ENCODE results near the gene GCN1. TPM values are rescaled to one million over a fixed set of nuclear protein-coding genes. Genes with fewer than 3 reads are reported as not detected.

The GCN1 gene
- polyA plus RNA-seq, 1 donor (not counting 4 experiments of a cell fraction or from before 2014, with no cell fraction given) = 34.1 TPM

DNA sequence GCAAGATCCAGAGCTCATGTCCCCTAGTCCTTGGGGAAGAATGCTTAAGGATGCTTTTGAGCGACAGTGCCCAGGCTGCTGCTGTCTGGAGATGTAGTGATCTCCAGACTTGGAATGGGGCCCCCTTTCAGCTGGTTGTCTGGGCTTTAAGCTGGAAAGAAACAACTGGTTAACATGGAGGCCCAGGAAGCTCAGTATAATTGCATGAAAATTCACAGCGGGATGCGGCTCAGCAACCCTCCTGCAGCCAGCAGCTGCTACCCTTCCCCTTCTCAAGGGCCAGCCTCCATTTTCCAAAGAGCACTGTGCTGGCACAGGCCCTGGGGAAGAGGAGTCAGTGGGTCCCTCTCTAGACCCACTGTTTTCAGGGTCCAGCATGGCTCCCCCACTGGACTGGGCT is 104.3 kb downstream of the GCN1 start:
- H3K79me2 ChIP-seq (ENCODE audit: control insufficient read depth, insufficient read depth, low read length) = no peaks in the 10 kb centered on the region
- H3K9ac ChIP-seq (ENCODE audit: control insufficient read depth, extremely low read depth, insufficient read depth, low read length) = no peak overlapping the region
- no peak for DNase-seq (ENCODE audit: low read depth, low spot score)
- peaks cover 3% of the 10 kb centered on the region for H4K20me1 ChIP-seq (ENCODE audit: control insufficient read depth, extremely low read depth, insufficient read depth, low read length)
- H3K36me3 ChIP-seq (ENCODE audit: control insufficient read depth in 2 of 2, extremely low read depth in 1 of 2, insufficient read depth in 2 of 2, low read length in 2 of 2) = peaks cover 8 to 15% of the 10 kb centered on the region in 2 experiments
- no peak overlapping the region for H2AFZ ChIP-seq (ENCODE audit: control insufficient read depth, low read length)
- no peak for FAIRE-seq
- dilution Hi-C loops (cut with MboI; ENCODE audit: extremely low pct_ligation_motif_present, low sequenced_read_pairs) = no loop called here
- no peak for TF ChIP-seq EZH2 (IDR thresholded peaks at IDR 0.05; ENCODE audit: low read length)
- TF ChIP-seq, protein P1, sequence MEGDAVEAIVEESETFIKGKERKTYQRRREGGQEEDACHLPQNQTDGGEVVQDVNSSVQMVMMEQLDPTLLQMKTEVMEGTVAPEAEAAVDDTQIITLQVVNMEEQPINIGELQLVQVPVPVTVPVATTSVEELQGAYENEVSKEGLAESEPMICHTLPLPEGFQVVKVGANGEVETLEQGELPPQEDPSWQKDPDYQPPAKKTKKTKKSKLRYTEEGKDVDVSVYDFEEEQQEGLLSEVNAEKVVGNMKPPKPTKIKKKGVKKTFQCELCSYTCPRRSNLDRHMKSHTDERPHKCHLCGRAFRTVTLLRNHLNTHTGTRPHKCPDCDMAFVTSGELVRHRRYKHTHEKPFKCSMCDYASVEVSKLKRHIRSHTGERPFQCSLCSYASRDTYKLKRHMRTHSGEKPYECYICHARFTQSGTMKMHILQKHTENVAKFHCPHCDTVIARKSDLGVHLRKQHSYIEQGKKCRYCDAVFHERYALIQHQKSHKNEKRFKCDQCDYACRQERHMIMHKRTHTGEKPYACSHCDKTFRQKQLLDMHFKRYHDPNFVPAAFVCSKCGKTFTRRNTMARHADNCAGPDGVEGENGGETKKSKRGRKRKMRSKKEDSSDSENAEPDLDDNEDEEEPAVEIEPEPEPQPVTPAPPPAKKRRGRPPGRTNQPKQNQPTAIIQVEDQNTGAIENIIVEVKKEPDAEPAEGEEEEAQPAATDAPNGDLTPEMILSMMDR (optimal IDR thresholded peaks at IDR 0.05 in 1 of 3, IDR thresholded peaks at IDR 0.05 in 1 of 3, conservative IDR thresholded peaks at IDR 0.05 in 1 of 3; ENCODE audit: extremely low read depth in 1 of 3, insufficient read depth in 2 of 3, low read length in 3 of 3) = no peak
- no peak overlapping the region for H3K27ac ChIP-seq (ENCODE audit: control insufficient read depth, insufficient read depth, low read length)
- no peaks in the 10 kb centered on the region for H3K9me1 ChIP-seq (ENCODE audit: control insufficient read depth, extremely low read depth, insufficient read depth, low read length)
- no peak overlapping the region for H3K4me3 ChIP-seq (ENCODE audit: control insufficient read depth in 2 of 3, extremely low read depth in 1 of 3, insufficient read depth in 2 of 3, low read depth in 1 of 3, low read length in 3 of 3)
- H3K9me3 ChIP-seq (ENCODE audit: control insufficient read depth, low read depth, low read length) = no peaks in the 10 kb centered on the region
- H3K4me2 ChIP-seq (ENCODE audit: control insufficient read depth, extremely low read depth, insufficient read depth, low read depth, low read length) = no peak overlapping the region
- no peaks in the 10 kb centered on the region for H3K27me3 ChIP-seq (ENCODE audit: control insufficient read depth, extremely low read depth, insufficient read depth, low read length)
- H3K4me1 ChIP-seq (ENCODE audit: control insufficient read depth, extremely low read depth, insufficient read depth, low read length) = peaks cover 16% of the 10 kb centered on the region

DNA sequence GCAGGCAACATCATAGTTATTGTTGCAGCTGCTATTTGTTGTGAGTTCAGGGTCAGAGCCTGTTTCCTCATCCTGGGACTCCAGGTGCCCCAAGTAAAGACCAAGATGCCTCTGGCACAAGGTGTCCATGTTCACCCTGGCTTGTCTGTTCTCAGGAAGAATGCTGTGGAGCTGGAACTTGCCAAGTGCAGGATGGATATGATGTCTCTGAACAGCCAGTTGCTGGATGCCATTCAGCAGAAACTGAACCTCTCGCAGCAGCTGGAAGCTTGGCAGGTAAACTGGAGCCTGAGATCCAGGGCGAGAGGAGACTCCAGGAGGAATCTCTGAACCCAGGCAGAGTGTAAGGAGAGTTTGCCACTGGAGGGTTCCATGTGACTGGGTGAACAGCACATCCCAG is 104.7 kb downstream of the GCN1 start:
- TF ChIP-seq EZH2 (IDR thresholded peaks at IDR 0.05; ENCODE audit: low read length) = no peak
- TF ChIP-seq, protein P1 (optimal IDR thresholded peaks at IDR 0.05 in 1 of 3, IDR thresholded peaks at IDR 0.05 in 1 of 3, conservative IDR thresholded peaks at IDR 0.05 in 1 of 3; ENCODE audit: extremely low read depth in 1 of 3, insufficient read depth in 2 of 3, low read length in 3 of 3) = no peak
- no peak overlapping the region for H3K9ac ChIP-seq (ENCODE audit: control insufficient read depth, extremely low read depth, insufficient read depth, low read length)
- H3K9me3 ChIP-seq (ENCODE audit: control insufficient read depth, low read depth, low read length) = no peaks in the 10 kb centered on the region
- H3K9me1 ChIP-seq (ENCODE audit: control insufficient read depth, extremely low read depth, insufficient read depth, low read length) = no peaks in the 10 kb centered on the region
- no peak overlapping the region for H3K27ac ChIP-seq (ENCODE audit: control insufficient read depth, insufficient read depth, low read length)
- H2AFZ ChIP-seq (ENCODE audit: control insufficient read depth, low read length) = no peak overlapping the region
- dilution Hi-C loops (cut with MboI; ENCODE audit: extremely low pct_ligation_motif_present, low sequenced_read_pairs) = no loop called here
- peaks cover 8 to 15% of the 10 kb centered on the region in 2 experiments for H3K36me3 ChIP-seq (ENCODE audit: control insufficient read depth in 2 of 2, extremely low read depth in 1 of 2, insufficient read depth in 2 of 2, low read length in 2 of 2)
- no peaks in the 10 kb centered on the region for H3K79me2 ChIP-seq (ENCODE audit: control insufficient read depth, insufficient read depth, low read length)
- FAIRE-seq (no peak), DNase-seq (ENCODE audit: low read depth, low spot score) (no peak)
- H4K20me1 ChIP-seq (ENCODE audit: control insufficient read depth, extremely low read depth, insufficient read depth, low read length) = peaks cover 3% of the 10 kb centered on the region
- H3K4me2 ChIP-seq (ENCODE audit: control insufficient read depth, extremely low read depth, insufficient read depth, low read depth, low read length) = no peak overlapping the region
- no peaks in the 10 kb centered on the region for H3K27me3 ChIP-seq (ENCODE audit: control insufficient read depth, extremely low read depth, insufficient read depth, low read length)
- H3K4me3 ChIP-seq (ENCODE audit: control insufficient read depth in 2 of 3, extremely low read depth in 1 of 3, insufficient read depth in 2 of 3, low read depth in 1 of 3, low read length in 3 of 3) = no peak overlapping the region
- peaks cover 16% of the 10 kb centered on the region for H3K4me1 ChIP-seq (ENCODE audit: control insufficient read depth, extremely low read depth, insufficient read depth, low read length)
